Posterior vena cava (tissue), 2 donors: ENCODE measurements around the gene ANXA8. TPM values are rescaled to one million over a fixed set of nuclear protein-coding genes. Genes with fewer than 3 reads are reported as not detected.
A peak's percentile ranks its signal among the peaks of the same experiment; 100 is the strongest.

Experiments
- DNase-seq: peaks from one replicate; pipeline ENCODE4 v3.0.0-alpha.2; 2020; ENCODE audit warnings: low spot score
- intact Hi-C, 2 donors: fragments of 100-400 bp; cut with DNase I; formaldehyde crosslinking; loops; one replicate each; pipeline versions ENCODE4 v1.14.1 to v1.14.2; 2022 to 2023
- total RNA-seq, 2 donors: library from RNA; stranded (reverse); fragmentation: NEBNext Ultra II Directional; extraction: Animal tissue kit (Norgen Biotek cat#: 25700); gene quantifications; one replicate each; pipeline ENCODE4 v1.2.1, GENCODE V29; 2021
- donor health status: DM: yes; HTN: yes; CAD: no.
- donor health status: DM: yes; HTN: yes; CAD: no.

Gene ANXA8
- total RNA-seq, 2 donors from 2014 or later: not detected

DNA sequence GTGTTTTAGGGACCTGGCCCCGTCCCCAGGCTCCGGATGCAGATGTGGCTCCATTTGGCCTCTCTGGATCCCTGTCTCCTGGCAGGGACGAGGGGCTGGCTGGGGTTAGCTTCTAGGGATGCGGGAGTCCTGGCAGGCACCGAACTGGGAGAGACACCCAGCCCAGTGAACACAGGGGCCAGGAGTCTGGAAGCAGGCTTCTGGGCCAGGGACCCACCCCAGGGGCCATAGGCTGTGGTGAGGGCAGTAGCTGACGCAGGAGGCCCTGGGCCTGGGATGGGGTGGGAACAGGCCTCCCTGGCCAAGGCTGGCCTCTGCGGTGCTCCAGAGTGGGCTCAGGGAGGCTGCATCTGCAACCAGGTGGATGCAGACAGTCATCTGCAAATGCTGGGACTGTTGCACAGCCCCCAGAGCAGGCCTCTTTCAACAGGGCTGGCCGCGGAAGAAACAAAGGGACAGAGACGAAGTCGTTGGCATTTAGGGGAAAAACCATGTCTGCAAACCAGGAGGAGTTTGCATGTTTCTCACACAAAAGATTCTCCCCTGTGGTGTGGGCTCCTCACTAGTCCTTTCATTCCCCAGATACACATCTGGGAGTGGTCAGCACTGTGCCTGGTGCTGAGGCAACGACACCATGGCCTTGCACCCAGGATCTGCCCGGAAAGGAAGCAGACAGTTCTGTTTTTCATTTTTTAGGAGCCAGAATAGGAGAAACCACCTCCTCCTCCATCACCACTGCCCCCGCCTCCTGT, 63.4 kb downstream of the ANXA8 start:
- DNase-seq: peak; percentile 74
- intact Hi-C loops: loop anchor here in 1 of 2 donors (1.0 kb wide), 1 partner anchor 31 kb away; no protein-coding TSS in a partner anchor

DNA sequence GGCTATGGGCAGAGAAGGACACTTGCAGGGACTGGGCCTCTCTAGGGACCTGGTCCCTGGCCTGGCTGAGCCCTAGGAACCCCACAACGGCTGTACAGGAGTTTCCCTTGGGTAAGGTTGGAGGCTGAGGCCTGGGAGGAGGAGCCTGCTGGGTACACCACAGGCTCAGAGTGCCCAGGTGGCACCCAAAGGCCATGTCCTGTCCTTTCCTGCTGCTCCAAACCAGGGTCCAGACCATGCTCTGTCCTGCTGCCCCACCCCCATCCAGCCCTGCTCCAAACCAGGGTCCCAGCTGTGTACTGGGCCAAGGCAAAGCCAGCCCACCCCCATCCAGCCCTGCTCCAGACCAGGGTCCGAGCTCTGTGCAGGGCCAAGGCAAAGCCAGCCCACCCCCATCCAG, 64.5 kb downstream of the ANXA8 start:
- DNase-seq: peak; percentile 58
- intact Hi-C loops: no loop called here

DNA sequence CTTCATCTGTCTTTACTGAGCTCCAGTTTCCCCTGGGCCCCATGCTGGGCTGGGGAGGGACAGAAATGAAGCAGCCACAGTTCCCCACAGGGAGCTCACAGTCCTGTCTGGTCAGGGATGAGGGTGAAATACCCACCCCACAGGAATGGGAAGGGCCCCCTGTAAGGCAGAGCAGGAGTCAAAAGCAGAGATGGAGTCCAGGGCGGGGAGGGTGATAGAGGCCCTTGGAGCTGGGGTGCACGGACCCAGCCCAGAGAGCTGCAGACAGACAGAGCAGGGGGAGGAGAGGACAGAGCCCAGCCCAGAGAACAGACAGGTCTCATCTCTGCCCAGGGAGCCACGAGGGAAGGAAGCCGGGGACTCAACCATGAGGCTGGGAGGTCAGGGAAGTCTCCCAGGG, 64.9 kb downstream of the ANXA8 start:
- DNase-seq: no peak
- intact Hi-C loops: no loop called here

DNA sequence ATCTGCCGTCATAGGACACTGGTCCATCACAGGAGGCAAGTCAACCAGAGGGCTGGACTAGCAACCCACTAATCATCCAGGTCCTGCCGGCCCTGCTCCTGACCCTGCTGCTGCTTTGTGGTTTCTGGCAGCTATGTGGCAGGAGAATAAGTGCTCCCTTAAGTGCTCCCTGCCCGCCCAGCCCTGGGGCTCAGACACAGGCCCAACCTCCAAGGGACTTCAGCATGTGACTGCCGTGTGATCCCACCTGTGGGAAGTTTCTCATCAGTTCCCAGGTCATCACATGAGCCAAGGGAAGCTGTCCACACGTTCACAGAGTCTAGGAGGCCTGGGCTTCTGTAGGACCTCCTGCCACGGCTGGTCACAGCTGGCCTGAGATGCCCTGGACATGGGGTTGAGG, 65.6 kb downstream of the ANXA8 start:
- DNase-seq: peak; percentile 65
- intact Hi-C loops: no loop called here

Other genes starting within 250 kb of the ANXA8 start
- gene GDF10, start 183.9 kb downstream of the ANXA8 start, total RNA-seq: 10 to 100 TPM in 1 of 2 donors, 1 to 10 TPM in 1; 1.5 to 18.6 TPM
- gene GDF2, start 161.7 kb downstream of the ANXA8 start, total RNA-seq: not detected
- gene RBP3, start 135.8 kb downstream of the ANXA8 start, total RNA-seq: not detected
- not detected for gene ZNF488, start 99.8 kb downstream of the ANXA8 start, total RNA-seq
- gene FAM25G, start 7.6 kb upstream of the ANXA8 start, total RNA-seq: not detected
- 1 to 10 TPM; 3.7 to 5.8 TPM for gene AGAP9, start 39.5 kb upstream of the ANXA8 start, total RNA-seq